Measurements from ENCODE around the gene FA2H.

Gene FA2H

DNA sequence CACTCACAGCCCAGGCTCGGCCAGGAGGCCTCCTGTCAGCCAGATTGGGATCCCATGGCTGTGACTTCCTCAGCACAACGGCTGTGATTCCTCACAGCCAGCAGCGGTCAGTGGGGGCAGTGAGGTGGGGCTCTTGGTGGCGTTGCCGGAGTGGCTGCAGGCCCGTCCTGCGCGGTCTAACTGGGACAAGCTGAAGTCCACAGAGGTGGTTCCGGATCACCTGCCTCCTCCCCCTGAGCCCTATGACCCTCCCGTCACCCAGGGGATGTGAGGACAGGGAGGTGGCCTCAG, 39.5 kb downstream of the FA2H start:
- no peak overlapping the region for H3K9ac ChIP-seq (ENCODE audit: low read depth, low read length)
- H2AFZ ChIP-seq (ENCODE audit: low read depth, low read length): no peak overlapping the region
- H3K36me3 ChIP-seq (ENCODE audit: insufficient read depth, low read length): no peaks in the 10 kb centered on the region
- H3K79me2 ChIP-seq (ENCODE audit: insufficient read depth, low read length): no peaks in the 10 kb centered on the region
- no peak for DNase-seq
- no peaks in the 10 kb centered on the region for H4K20me1 ChIP-seq (ENCODE audit: insufficient read depth, low read length)
- H3K27me3 ChIP-seq (ENCODE audit: insufficient read depth, low read length, poor library complexity): peaks cover 3% of the 10 kb centered on the region
- peaks cover 4% of the 10 kb centered on the region for H3K4me1 ChIP-seq (ENCODE audit: insufficient read depth, low read length)
- no peak for TF ChIP-seq EZH2 (IDR thresholded peaks at IDR 0.05; ENCODE audit: borderline replicate concordance, low read depth, low read length, severe bottlenecking)
- TF ChIP-seq, protein P1, sequence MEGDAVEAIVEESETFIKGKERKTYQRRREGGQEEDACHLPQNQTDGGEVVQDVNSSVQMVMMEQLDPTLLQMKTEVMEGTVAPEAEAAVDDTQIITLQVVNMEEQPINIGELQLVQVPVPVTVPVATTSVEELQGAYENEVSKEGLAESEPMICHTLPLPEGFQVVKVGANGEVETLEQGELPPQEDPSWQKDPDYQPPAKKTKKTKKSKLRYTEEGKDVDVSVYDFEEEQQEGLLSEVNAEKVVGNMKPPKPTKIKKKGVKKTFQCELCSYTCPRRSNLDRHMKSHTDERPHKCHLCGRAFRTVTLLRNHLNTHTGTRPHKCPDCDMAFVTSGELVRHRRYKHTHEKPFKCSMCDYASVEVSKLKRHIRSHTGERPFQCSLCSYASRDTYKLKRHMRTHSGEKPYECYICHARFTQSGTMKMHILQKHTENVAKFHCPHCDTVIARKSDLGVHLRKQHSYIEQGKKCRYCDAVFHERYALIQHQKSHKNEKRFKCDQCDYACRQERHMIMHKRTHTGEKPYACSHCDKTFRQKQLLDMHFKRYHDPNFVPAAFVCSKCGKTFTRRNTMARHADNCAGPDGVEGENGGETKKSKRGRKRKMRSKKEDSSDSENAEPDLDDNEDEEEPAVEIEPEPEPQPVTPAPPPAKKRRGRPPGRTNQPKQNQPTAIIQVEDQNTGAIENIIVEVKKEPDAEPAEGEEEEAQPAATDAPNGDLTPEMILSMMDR (IDR thresholded peaks at IDR 0.05; ENCODE audit: borderline replicate concordance, extremely low read depth, low read length, poor library complexity, severe bottlenecking): no peak
- no peak for ATAC-seq (ENCODE audit: insufficient read depth, low read depth)
- no peak overlapping the region for H3K4me2 ChIP-seq (ENCODE audit: insufficient read depth, low read length)
- no peaks in the 10 kb centered on the region for H3K9me3 ChIP-seq (ENCODE audit: insufficient read depth, low read length, severe bottlenecking)
- no peak overlapping the region for H3K27ac ChIP-seq (ENCODE audit: low read length)
- H3K4me3 ChIP-seq (ENCODE audit: low read depth in 1 of 2, low read length in 2 of 2): no peak overlapping the region

- Histone ChIP-seq H3K27me3 (ENCODE audit: insufficient read depth, low read length, poor library complexity) (peaks cover 3% of the 10 kb centered on the region), H3K4me2 (ENCODE audit: insufficient read depth, low read length) (no peak overlapping the region), H3K36me3 (ENCODE audit: insufficient read depth, low read length) (no peaks in the 10 kb centered on the region), H3K79me2 (ENCODE audit: insufficient read depth, low read length) (no peaks in the 10 kb centered on the region), H3K4me3 (ENCODE audit: low read depth in 1 of 2, low read length in 2 of 2) (no peak overlapping the region), H2AFZ (ENCODE audit: low read depth, low read length) (no peak overlapping the region), H3K27ac (ENCODE audit: low read length) (no peak overlapping the region), H3K9ac (ENCODE audit: low read depth, low read length) (no peak overlapping the region), H3K4me1 (ENCODE audit: insufficient read depth, low read length) (peaks cover 10% of the 10 kb centered on the region), H3K9me3 (ENCODE audit: insufficient read depth, low read length, severe bottlenecking) (no peaks in the 10 kb centered on the region), H4K20me1 (ENCODE audit: insufficient read depth, low read length) (no peaks in the 10 kb centered on the region)
- ATAC-seq (ENCODE audit: insufficient read depth, low read depth) (no peak), DNase-seq (no peak)
- no peak for TF ChIP-seq EZH2 (IDR thresholded peaks at IDR 0.05; ENCODE audit: borderline replicate concordance, low read depth, low read length, severe bottlenecking)
- TF ChIP-seq, protein P1 (IDR thresholded peaks at IDR 0.05; ENCODE audit: borderline replicate concordance, extremely low read depth, low read length, poor library complexity, severe bottlenecking): no peak
Observed at GRCh38 chr16:74734361-74735161, 40.1 kb downstream of the FA2H start.

- TF ChIP-seq, protein P1 (IDR thresholded peaks at IDR 0.05; ENCODE audit: borderline replicate concordance, extremely low read depth, low read length, poor library complexity, severe bottlenecking): no peak
- no peak for TF ChIP-seq EZH2 (IDR thresholded peaks at IDR 0.05; ENCODE audit: borderline replicate concordance, low read depth, low read length, severe bottlenecking)
- Histone ChIP-seq H3K4me1 (ENCODE audit: insufficient read depth, low read length) (peaks cover 16% of the 10 kb centered on the region), H2AFZ (ENCODE audit: low read depth, low read length) (no peak overlapping the region), H3K36me3 (ENCODE audit: insufficient read depth, low read length) (no peaks in the 10 kb centered on the region), H3K27me3 (ENCODE audit: insufficient read depth, low read length, poor library complexity) (peaks cover 3% of the 10 kb centered on the region), H3K9me3 (ENCODE audit: insufficient read depth, low read length, severe bottlenecking) (no peaks in the 10 kb centered on the region), H3K4me2 (ENCODE audit: insufficient read depth, low read length) (no peak overlapping the region), H3K4me3 (ENCODE audit: low read depth in 1 of 2, low read length in 2 of 2) (no peak overlapping the region), H4K20me1 (ENCODE audit: insufficient read depth, low read length) (no peaks in the 10 kb centered on the region), H3K79me2 (ENCODE audit: insufficient read depth, low read length) (no peaks in the 10 kb centered on the region), H3K9ac (ENCODE audit: low read depth, low read length) (no peak overlapping the region), H3K27ac (ENCODE audit: low read length) (no peak overlapping the region)
- ATAC-seq (ENCODE audit: insufficient read depth, low read depth): no peak
- no peak for DNase-seq
Observed at GRCh38 chr16:74732707-74733350, 41.8 kb downstream of the FA2H start.
